GM23338 (cell line): Measurements from ENCODE around the gene TMEM59L. TPM values are rescaled to one million over a fixed set of nuclear protein-coding genes. Genes with fewer than 3 reads are reported as not detected.

Experiments used
- ATAC-seq: fragments of 200-7000 bp; cut with Tn5 transposase; 3 replicates; pipeline ENCODE4 v1.9.1; 2020
- DNase-seq: peaks from one replicate; pipeline ENCODE4 v3.0.0-alpha.2; 2015; ENCODE audit warnings: low spot score
- H2AFZ ChIP-seq: fragments of 200-600 bp; sonication (generic); 2 replicates; pipeline ENCODE4 v1.8.0; 2016; ENCODE audit warnings: antibody characterized with exemption, mild to moderate bottlenecking, moderate library complexity
- H3F3A ChIP-seq: fragments of 200-600 bp; sonication (generic); replicated peaks from 2 replicates; pipeline ENCODE4 v1.8.0; 2017; ENCODE audit warnings: antibody characterized with exemption, mixed run types, low read depth
- H3K27ac ChIP-seq: fragments of 200-600 bp; sonication (generic); 2 replicates; pipeline ENCODE4 v1.6.1; 2016; ENCODE audit warnings: low read depth
- H3K27me3 ChIP-seq: fragments of 200-600 bp; sonication (generic); 2 replicates; pipeline ENCODE4 v1.8.0; 2016; ENCODE audit warnings: mild to moderate bottlenecking, mixed run types, moderate library complexity; ENCODE audit not compliant: insufficient read depth
- H3K36me3 ChIP-seq: fragments of 200-600 bp; sonication (generic); 2 replicates; pipeline ENCODE4 v1.8.0; 2016; ENCODE audit warnings: mild to moderate bottlenecking; ENCODE audit not compliant: insufficient read depth
- H3K4me1 ChIP-seq: fragments of 200-600 bp; sonication (generic); 2 replicates; pipeline ENCODE4 v1.8.0; 2016; ENCODE audit warnings: mild to moderate bottlenecking, moderate library complexity; ENCODE audit not compliant: insufficient read depth
- H3K4me2 ChIP-seq: fragments of 200-600 bp; sonication (generic); 2 replicates; pipeline ENCODE4 v1.7.1; 2017; ENCODE audit warnings: mixed run types
- H3K4me3 ChIP-seq: fragments of 200-600 bp; sonication (generic); 2 replicates; pipeline ENCODE4 v1.6.1; 2016; ENCODE audit warnings: mixed run types
- H3K79me2 ChIP-seq: fragments of 200-600 bp; sonication (generic); replicated peaks from 2 replicates; pipeline ENCODE4 v1.8.0; 2017; ENCODE audit warnings: mild to moderate bottlenecking; ENCODE audit not compliant: insufficient read depth
- H3K9me2 ChIP-seq: fragments of 200-600 bp; sonication (generic); 2 replicates; pipeline ENCODE4 v1.8.0; 2017; ENCODE audit not compliant: insufficient read depth
- H4K20me1 ChIP-seq: fragments of 200-600 bp; sonication (generic); replicated peaks from 2 replicates; pipeline ENCODE4 v1.8.0; 2017; ENCODE audit warnings: mild to moderate bottlenecking; ENCODE audit not compliant: insufficient read depth
- H3K27ac Mint-ChIP-seq: 2 replicates; pipeline ENCODE4 v1.8.0; 2020; ENCODE audit warnings: inconsistent platforms, mild to moderate bottlenecking, moderate library complexity, mixed read lengths
- H3K27me3 Mint-ChIP-seq: 3 replicates; pipeline ENCODE4 v1.8.0; 2022; ENCODE audit warnings: low read depth, mild to moderate bottlenecking, moderate library complexity, mixed read lengths, inconsistent platforms; ENCODE audit not compliant: insufficient read depth, poor library complexity
- H3K36me3 Mint-ChIP-seq: 3 replicates; pipeline ENCODE4 v1.8.0; 2021; ENCODE audit warnings: low read depth, mild to moderate bottlenecking, inconsistent platforms, moderate library complexity, mixed read lengths
- H3K4me1 Mint-ChIP-seq: 3 replicates; pipeline ENCODE4 v1.8.0; 2020; ENCODE audit warnings: mild to moderate bottlenecking, inconsistent platforms, mixed read lengths
- H3K4me3 Mint-ChIP-seq: 3 replicates; pipeline ENCODE4 v1.8.0; 2021; ENCODE audit warnings: moderate library complexity, mild to moderate bottlenecking, inconsistent platforms, mixed read lengths
- H3K9me3 Mint-ChIP-seq: 3 replicates; pipeline ENCODE4 v1.8.0; 2020; ENCODE audit warnings: moderate library complexity, mild to moderate bottlenecking, inconsistent platforms, mixed read lengths
- CREB1 ChIP-seq: fragments of 250-450 bp; sonication (Bioruptor Pico); IDR thresholded peaks from 2 replicates; pipeline ENCODE4 v1.5.0; 2020; ENCODE audit warnings: low read depth, mild to moderate bottlenecking, moderate library complexity
- EZH2 ChIP-seq: fragments of 200-600 bp; sonication (generic); IDR thresholded peaks from one replicate; pipeline ENCODE4 v1.8.0; 2017; ENCODE audit warnings: antibody characterized with exemption, mild to moderate bottlenecking, low read depth; ENCODE audit not compliant: unreplicated experiment
- EZH2phosphoT487 ChIP-seq: fragments of 200-600 bp; sonication (generic); IDR thresholded peaks from one replicate; pipeline ENCODE4 v1.8.1; 2018; ENCODE audit warnings: antibody characterized with exemption; ENCODE audit not compliant: unreplicated experiment
- JUNB ChIP-seq: IDR thresholded peaks from one replicate; pipeline ENCODE4 v1.6.1; 2016; ENCODE audit warnings: antibody characterized with exemption; ENCODE audit not compliant: unreplicated experiment
- NANOG ChIP-seq: IDR thresholded peaks from 2 replicates; pipeline ENCODE4 v1.6.1; 2016; ENCODE audit warnings: antibody characterized with exemption, borderline replicate concordance
- POLR2AphosphoS5 ChIP-seq: IDR thresholded peaks from 2 replicates; pipeline ENCODE4 v1.6.1; 2016; ENCODE audit warnings: antibody characterized with exemption, low read depth
- STAT1 ChIP-seq: IDR thresholded peaks from one replicate; pipeline ENCODE4 v1.6.1; 2016; ENCODE audit warnings: antibody characterized with exemption; ENCODE audit not compliant: unreplicated experiment
- ZNF114 ChIP-seq: fragments of 250-450 bp; sonication (Bioruptor Pico); IDR thresholded peaks from 2 replicates; pipeline ENCODE4 v1.5.0; 2020; ENCODE audit warnings: mild to moderate bottlenecking, moderate library complexity
- ZNF331 ChIP-seq: fragments of 250-450 bp; sonication (Bioruptor Pico); IDR thresholded peaks from 2 replicates; pipeline ENCODE4 v1.5.0; 2020; ENCODE audit warnings: low read depth, mild to moderate bottlenecking, moderate library complexity
- polyA plus RNA-seq: library from polyadenylated mRNA; unstranded; fragments of >200 nt; fragmentation: Nextera tagmentation; extraction: Ambion mirVana; gene quantifications from 2 replicates; pipeline ENCODE4 v1.2.1, GENCODE V29; 2016
- total RNA-seq: library from RNA; depleted of rRNA; stranded (reverse); fragments of >200 nt; shearing (Covaris generic); gene quantifications from 2 replicates; pipeline ENCODE4 v1.2.3, GENCODE V29; 2014
- TF ChIP-seq, protein P1 (sequence below), 2 experiments: fragments of 200-600 bp in 1 of 2; sonication (generic) in 1 of 2; conservative IDR thresholded peaks; 2 replicates each; pipeline versions ENCODE4 v1.5.1 to v1.6.1; 2016 to 2017; ENCODE audit warnings: antibody characterized with exemption in 2 of 2, low read depth in 2 of 2, mild to moderate bottlenecking in 2 of 2, moderate library complexity in 1 of 2
- TF ChIP-seq, protein P2 (sequence below): IDR thresholded peaks from 2 replicates; pipeline ENCODE4 v1.6.1; 2016; ENCODE audit warnings: antibody characterized with exemption
- TF ChIP-seq, protein P3 (sequence below): IDR thresholded peaks from one replicate; pipeline ENCODE4 v1.6.1; 2018; ENCODE audit warnings: antibody characterized with exemption; ENCODE audit not compliant: unreplicated experiment

TMEM59L gene
- total and polyA plus RNA-seq, 2 experiments from 2014 or later: 9.8 to 15.7 TPM

DNA sequence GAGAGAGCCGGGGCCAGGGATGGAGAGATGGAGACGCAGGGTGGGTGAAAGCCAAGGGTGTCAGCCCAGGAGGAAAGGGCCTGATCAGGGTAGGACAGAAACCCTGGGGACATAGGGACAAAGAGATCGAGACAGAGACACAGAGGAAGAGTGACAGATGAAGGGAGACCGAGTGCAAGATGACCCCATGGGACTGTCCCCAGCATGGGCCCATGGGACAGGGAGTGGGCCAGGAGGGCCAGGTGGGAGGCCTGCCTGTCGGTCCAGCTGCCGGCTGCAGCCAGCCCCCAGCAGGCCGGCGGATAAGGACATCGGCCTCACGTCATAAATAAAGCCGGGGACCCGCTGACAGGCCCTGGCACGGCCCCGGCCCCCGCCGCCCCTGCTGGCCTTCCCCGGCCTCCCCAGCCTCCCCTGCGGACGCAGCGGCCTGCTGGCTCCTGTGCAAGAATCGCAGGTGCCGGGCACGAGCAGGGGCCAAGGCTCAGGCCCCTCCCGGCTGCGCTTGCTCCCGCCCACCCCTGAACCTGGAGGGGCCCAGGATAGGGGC, 17.8 kb upstream of the TMEM59L start (continued):
- TF ChIP-seq, protein P1, sequence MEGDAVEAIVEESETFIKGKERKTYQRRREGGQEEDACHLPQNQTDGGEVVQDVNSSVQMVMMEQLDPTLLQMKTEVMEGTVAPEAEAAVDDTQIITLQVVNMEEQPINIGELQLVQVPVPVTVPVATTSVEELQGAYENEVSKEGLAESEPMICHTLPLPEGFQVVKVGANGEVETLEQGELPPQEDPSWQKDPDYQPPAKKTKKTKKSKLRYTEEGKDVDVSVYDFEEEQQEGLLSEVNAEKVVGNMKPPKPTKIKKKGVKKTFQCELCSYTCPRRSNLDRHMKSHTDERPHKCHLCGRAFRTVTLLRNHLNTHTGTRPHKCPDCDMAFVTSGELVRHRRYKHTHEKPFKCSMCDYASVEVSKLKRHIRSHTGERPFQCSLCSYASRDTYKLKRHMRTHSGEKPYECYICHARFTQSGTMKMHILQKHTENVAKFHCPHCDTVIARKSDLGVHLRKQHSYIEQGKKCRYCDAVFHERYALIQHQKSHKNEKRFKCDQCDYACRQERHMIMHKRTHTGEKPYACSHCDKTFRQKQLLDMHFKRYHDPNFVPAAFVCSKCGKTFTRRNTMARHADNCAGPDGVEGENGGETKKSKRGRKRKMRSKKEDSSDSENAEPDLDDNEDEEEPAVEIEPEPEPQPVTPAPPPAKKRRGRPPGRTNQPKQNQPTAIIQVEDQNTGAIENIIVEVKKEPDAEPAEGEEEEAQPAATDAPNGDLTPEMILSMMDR (conservative IDR thresholded peaks at IDR 0.05; ENCODE audit: low read depth in 2 of 2): no peak
- TF ChIP-seq JUNB: no peak
- TF ChIP-seq NANOG: no peak
- no peak for TF ChIP-seq EZH2phosphoT487
- TF ChIP-seq EZH2: no peak
- no peak for TF ChIP-seq STAT1
- no peak for TF ChIP-seq ZNF331 (CRISPR knock-in tag)
- TF ChIP-seq POLR2AphosphoS5: no peak
- TF ChIP-seq ZNF114: no peak
- TF ChIP-seq, protein P2, sequence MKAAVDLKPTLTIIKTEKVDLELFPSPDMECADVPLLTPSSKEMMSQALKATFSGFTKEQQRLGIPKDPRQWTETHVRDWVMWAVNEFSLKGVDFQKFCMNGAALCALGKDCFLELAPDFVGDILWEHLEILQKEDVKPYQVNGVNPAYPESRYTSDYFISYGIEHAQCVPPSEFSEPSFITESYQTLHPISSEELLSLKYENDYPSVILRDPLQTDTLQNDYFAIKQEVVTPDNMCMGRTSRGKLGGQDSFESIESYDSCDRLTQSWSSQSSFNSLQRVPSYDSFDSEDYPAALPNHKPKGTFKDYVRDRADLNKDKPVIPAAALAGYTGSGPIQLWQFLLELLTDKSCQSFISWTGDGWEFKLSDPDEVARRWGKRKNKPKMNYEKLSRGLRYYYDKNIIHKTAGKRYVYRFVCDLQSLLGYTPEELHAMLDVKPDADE: no peak

DNA sequence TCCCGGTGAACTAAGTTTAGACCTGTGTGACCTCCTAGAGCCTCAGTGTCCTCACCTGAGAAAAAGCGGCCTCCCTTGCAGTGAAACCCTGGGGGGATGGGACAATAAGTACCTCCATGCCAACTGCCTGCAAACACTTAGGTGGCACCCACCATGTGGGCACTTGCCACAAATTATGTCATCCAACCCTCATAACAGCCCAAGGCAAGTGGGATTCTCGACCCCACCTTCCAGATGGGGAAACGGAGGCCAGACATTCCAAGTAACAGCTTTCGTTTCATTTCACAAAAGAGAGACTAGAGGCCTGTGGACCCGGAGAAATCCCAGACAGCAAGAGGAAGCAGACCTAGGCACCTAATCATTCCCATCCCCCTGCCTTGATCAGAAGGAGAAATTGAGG, 17.2 kb upstream of the TMEM59L start:
- no peak for TF ChIP-seq CREB1
- no peak for TF ChIP-seq JUNB
- TF ChIP-seq EZH2: no peak
- TF ChIP-seq, protein P3, sequence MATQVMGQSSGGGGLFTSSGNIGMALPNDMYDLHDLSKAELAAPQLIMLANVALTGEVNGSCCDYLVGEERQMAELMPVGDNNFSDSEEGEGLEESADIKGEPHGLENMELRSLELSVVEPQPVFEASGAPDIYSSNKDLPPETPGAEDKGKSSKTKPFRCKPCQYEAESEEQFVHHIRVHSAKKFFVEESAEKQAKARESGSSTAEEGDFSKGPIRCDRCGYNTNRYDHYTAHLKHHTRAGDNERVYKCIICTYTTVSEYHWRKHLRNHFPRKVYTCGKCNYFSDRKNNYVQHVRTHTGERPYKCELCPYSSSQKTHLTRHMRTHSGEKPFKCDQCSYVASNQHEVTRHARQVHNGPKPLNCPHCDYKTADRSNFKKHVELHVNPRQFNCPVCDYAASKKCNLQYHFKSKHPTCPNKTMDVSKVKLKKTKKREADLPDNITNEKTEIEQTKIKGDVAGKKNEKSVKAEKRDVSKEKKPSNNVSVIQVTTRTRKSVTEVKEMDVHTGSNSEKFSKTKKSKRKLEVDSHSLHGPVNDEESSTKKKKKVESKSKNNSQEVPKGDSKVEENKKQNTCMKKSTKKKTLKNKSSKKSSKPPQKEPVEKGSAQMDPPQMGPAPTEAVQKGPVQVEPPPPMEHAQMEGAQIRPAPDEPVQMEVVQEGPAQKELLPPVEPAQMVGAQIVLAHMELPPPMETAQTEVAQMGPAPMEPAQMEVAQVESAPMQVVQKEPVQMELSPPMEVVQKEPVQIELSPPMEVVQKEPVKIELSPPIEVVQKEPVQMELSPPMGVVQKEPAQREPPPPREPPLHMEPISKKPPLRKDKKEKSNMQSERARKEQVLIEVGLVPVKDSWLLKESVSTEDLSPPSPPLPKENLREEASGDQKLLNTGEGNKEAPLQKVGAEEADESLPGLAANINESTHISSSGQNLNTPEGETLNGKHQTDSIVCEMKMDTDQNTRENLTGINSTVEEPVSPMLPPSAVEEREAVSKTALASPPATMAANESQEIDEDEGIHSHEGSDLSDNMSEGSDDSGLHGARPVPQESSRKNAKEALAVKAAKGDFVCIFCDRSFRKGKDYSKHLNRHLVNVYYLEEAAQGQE: no peak
- TF ChIP-seq POLR2AphosphoS5: no peak
- TF ChIP-seq, protein P2: no peak
- no peak for TF ChIP-seq ZNF114
- no peak for TF ChIP-seq ZNF331 (CRISPR knock-in tag)
- TF ChIP-seq NANOG: no peak
- no peak for TF ChIP-seq STAT1
- TF ChIP-seq EZH2phosphoT487: no peak
- H3F3A ChIP-seq: peaks cover 47% of the 10 kb centered on the region
- Mint-ChIP-seq H3K27ac (no peak overlapping the region), H3K36me3 (peaks cover 15% of the 10 kb centered on the region; the same call in 2 of the 3 replicates), H3K27me3 (peaks cover 46% of the 10 kb centered on the region), H3K4me3 (peak overlapping the region; percentile 61; the same call in 2 of the 3 replicates), H3K9me3 (0 out of 3 replicates have a peak, but pooled peaks cover 2% of the 10 kb centered on the region), H3K4me1 (peaks cover 46% of the 10 kb centered on the region)
- H2AFZ ChIP-seq: no peak overlapping the region
- peaks cover 3% of the 10 kb centered on the region; the same call in 1 of the 2 replicates for H3K79me2 ChIP-seq
- peaks cover 46% of the 10 kb centered on the region for H3K4me1 ChIP-seq
- no peaks in the 10 kb centered on the region; the same call in 1 of the 2 replicates for H4K20me1 ChIP-seq
- peak overlapping the region; percentile 94 for H3K4me2 ChIP-seq
- H3K27ac ChIP-seq: no peak overlapping the region
- DNase-seq (no peak), ATAC-seq (no peak)
- no peaks in the 10 kb centered on the region; the same call in 1 of the 2 replicates for H3K36me3 ChIP-seq
- peaks cover 18% of the 10 kb centered on the region; the same call in 1 of the 2 replicates for H3K27me3 ChIP-seq
- H3K4me3 ChIP-seq: no peak overlapping the region; the same call in 1 of the 2 replicates
- H3K9me2 ChIP-seq: no peaks in the 10 kb centered on the region
